ENCODE data around the gene SRPX. TPM values are rescaled to one million over a fixed set of nuclear protein-coding genes. Genes with fewer than 3 reads are reported as not detected.

The SRPX gene
- total RNA-seq, 1 experiment from 2014 or later: 0.23 TPM

- H3K9me3 ChIP-seq (ENCODE audit: control insufficient read depth, insufficient read depth, low read depth, low read length): no peaks in the 10 kb centered on the region
- H3K36me3 ChIP-seq (ENCODE audit: control insufficient read depth, insufficient read depth, low read length): no peaks in the 10 kb centered on the region
- no peaks in the 10 kb centered on the region for H3K4me1 ChIP-seq (ENCODE audit: control insufficient read depth, insufficient read depth, low read length)
- peak; percentile 44; the same call in 1 of the 2 replicates for TF ChIP-seq CTCF (IDR thresholded peaks at IDR 0.05)
- TF ChIP-seq REST (IDR thresholded peaks at IDR 0.05; ENCODE audit: insufficient read depth in 1 of 2, low read depth in 2 of 2, low read length in 1 of 2): no peak
- in situ Hi-C loops (cut with HindIII; ENCODE audit: low pct_unique_long_range_greater_than_20kb, low sequenced_read_pairs): no loop called here
- no TSS peak for BruUV-seq (replicated peaks)
- no peaks in the 10 kb centered on the region for H3K27me3 ChIP-seq (ENCODE audit: control insufficient read depth, insufficient read depth, low read length)
- POLR2A ChIA-PET: no interaction called here
- H3K27ac ChIP-seq (ENCODE audit: low read length): no peak overlapping the region
- DNase-seq (ENCODE audit: low read depth, low spot score): no peak
- CTCF ChIA-PET: no interaction called here
- intact Hi-C loops (cut with micrococcal nuclease; ENCODE audit: unreplicated experiment): loop anchor here (2.0 kb wide), 1 partner anchor 244 kb away; no protein-coding TSS in a partner anchor
- no peak for ATAC-seq
- H3K4me3 ChIP-seq (ENCODE audit: low read depth in 2 of 2, low read length in 2 of 2): no peak overlapping the region
These were observed 54.1 kb downstream of the SRPX start for GRCh38 chrX:38166478-38167083.

- Histone ChIP-seq H3K4me3 (ENCODE audit: low read depth in 2 of 2, low read length in 2 of 2) (no peak overlapping the region), H3K36me3 (ENCODE audit: control insufficient read depth, insufficient read depth, low read length) (no peaks in the 10 kb centered on the region), H3K4me1 (ENCODE audit: control insufficient read depth, insufficient read depth, low read length) (no peaks in the 10 kb centered on the region), H3K27me3 (ENCODE audit: control insufficient read depth, insufficient read depth, low read length) (no peaks in the 10 kb centered on the region), H3K27ac (ENCODE audit: low read length) (no peak overlapping the region), H3K9me3 (ENCODE audit: control insufficient read depth, insufficient read depth, low read depth, low read length) (no peaks in the 10 kb centered on the region)
- no TSS peak for BruUV-seq (replicated peaks)
- intact Hi-C loops (cut with micrococcal nuclease; ENCODE audit: unreplicated experiment): no loop called here
- no peak for DNase-seq (ENCODE audit: low read depth, low spot score)
- TF ChIP-seq TCF7L2 (IDR thresholded peaks at IDR 0.05; ENCODE audit: low read depth, low read length) (no peak), POLR2AphosphoS5 (IDR thresholded peaks at IDR 0.05; ENCODE audit: low read depth, low read length) (no peak), SIN3A (IDR thresholded peaks at IDR 0.05; ENCODE audit: borderline replicate concordance, insufficient read depth, low read depth, low read length) (no peak), CTCF (IDR thresholded peaks at IDR 0.05) (no peak), REST (IDR thresholded peaks at IDR 0.05; ENCODE audit: insufficient read depth in 1 of 2, low read depth in 2 of 2, low read length in 1 of 2) (no peak)
- ChIA-PET POLR2A (no interaction called here), CTCF (no interaction called here)
- in situ Hi-C loops (cut with HindIII; ENCODE audit: low pct_unique_long_range_greater_than_20kb, low sequenced_read_pairs): no loop called here
- no peak for ATAC-seq
These were observed 55.6 kb downstream of the SRPX start for GRCh38 chrX:38165023-38165422.
